Endothelial cell (in vitro differentiated cells): ENCODE results near the gene ABCG1. TPM values are rescaled to one million over a fixed set of nuclear protein-coding genes. Genes with fewer than 3 reads are reported as not detected.

ENCODE experiments used
- DNase-seq: peaks from one replicate; pipeline ENCODE4 v3.0.0; 2021; ENCODE audit warnings: low spot score
- H3K27ac Mint-ChIP-seq: one replicate; pipeline ENCODE4 v1.8.0; 2021; ENCODE audit warnings: mixed read lengths, inconsistent platforms; ENCODE audit not compliant: unreplicated experiment
- H3K27me3 Mint-ChIP-seq: one replicate; pipeline ENCODE4 v1.8.0; 2021; ENCODE audit warnings: mild to moderate bottlenecking, moderate library complexity, mixed read lengths, inconsistent platforms; ENCODE audit not compliant: unreplicated experiment
- H3K36me3 Mint-ChIP-seq: one replicate; pipeline ENCODE4 v1.8.0; 2021; ENCODE audit warnings: mild to moderate bottlenecking, low read depth, mixed read lengths, inconsistent platforms; ENCODE audit not compliant: unreplicated experiment
- H3K4me1 Mint-ChIP-seq: one replicate; pipeline ENCODE4 v1.8.0; 2021; ENCODE audit warnings: mild to moderate bottlenecking, mixed read lengths, inconsistent platforms; ENCODE audit not compliant: unreplicated experiment
- H3K4me3 Mint-ChIP-seq: one replicate; pipeline ENCODE4 v1.8.0; 2021; ENCODE audit warnings: mild to moderate bottlenecking, mixed read lengths, inconsistent platforms; ENCODE audit not compliant: unreplicated experiment
- H3K9me3 Mint-ChIP-seq: one replicate; pipeline ENCODE4 v1.8.0; 2021; ENCODE audit warnings: mixed read lengths, inconsistent platforms; ENCODE audit not compliant: unreplicated experiment
- CTCF ChIP-seq: fragments of 200-600 bp; sonication (generic); IDR thresholded peaks from one replicate; pipeline ENCODE4 v1.5.0; 2021; ENCODE audit warnings: antibody characterized with exemption; ENCODE audit not compliant: unreplicated experiment
- total RNA-seq: library from RNA; stranded (reverse); fragmentation: NEBNext Ultra II Directional; extraction: Animal tissue kit (Norgen Biotek cat#: 25700); gene quantifications from one replicate; pipeline ENCODE4 v1.2.1, GENCODE V29; 2021; ENCODE audit not compliant: unreplicated experiment

Gene ABCG1
- total RNA-seq, 1 donor from 2014 or later, result 48.9 TPM

GRCh38 chr21:42262831-42263231 is 43.9 kb downstream of the ABCG1 start:
- no peak overlapping the region for H3K4me3 Mint-ChIP-seq
- no peak for TF ChIP-seq CTCF
- peaks cover 9% of the 10 kb centered on the region for H3K27me3 Mint-ChIP-seq
- DNase-seq, result peak; percentile 59
- H3K4me1 Mint-ChIP-seq, result peaks cover 55% of the 10 kb centered on the region
- H3K27ac Mint-ChIP-seq, result peak overlapping the region; percentile 93
- no peaks in the 10 kb centered on the region for H3K9me3 Mint-ChIP-seq
- H3K36me3 Mint-ChIP-seq, result peaks cover 8% of the 10 kb centered on the region

GRCh38 chr21:42263591-42264131 is 44.7 kb downstream of the ABCG1 start:
- Mint-ChIP-seq H3K27me3 (peaks cover 9% of the 10 kb centered on the region), H3K27ac (peak overlapping the region; percentile 93)

GRCh38 chr21:42264245-42265195 is 45.6 kb downstream of the ABCG1 start:
- DNase-seq, result no peak
- Mint-ChIP-seq H3K27ac (peak overlapping the region; percentile 93), H3K36me3 (peaks cover 8% of the 10 kb centered on the region), H3K27me3 (peaks cover 9% of the 10 kb centered on the region), H3K4me3 (peak overlapping the region; percentile 56), H3K4me1 (peaks cover 68% of the 10 kb centered on the region), H3K9me3 (no peaks in the 10 kb centered on the region)
- no peak for TF ChIP-seq CTCF

More at GRCh38 chr21:42263591-42264131, 44.7 kb downstream of the ABCG1 start:
- peaks cover 62% of the 10 kb centered on the region for H3K4me1 Mint-ChIP-seq
- peaks cover 8% of the 10 kb centered on the region for H3K36me3 Mint-ChIP-seq
- H3K9me3 Mint-ChIP-seq, result no peaks in the 10 kb centered on the region
- H3K4me3 Mint-ChIP-seq, result peak overlapping the region; percentile 68
- peak; percentile 51 for DNase-seq
- TF ChIP-seq CTCF, result no peak

GRCh38 chr21:42265231-42265812 is 46.4 kb downstream of the ABCG1 start:
- DNase-seq, result no peak
- Mint-ChIP-seq H3K27me3 (peaks cover 9% of the 10 kb centered on the region), H3K36me3 (peaks cover 8% of the 10 kb centered on the region), H3K9me3 (no peaks in the 10 kb centered on the region), H3K27ac (no peak overlapping the region), H3K4me1 (peaks cover 68% of the 10 kb centered on the region), H3K4me3 (peak overlapping the region; percentile 29)
- TF ChIP-seq CTCF, result no peak
